Femur (tissue), 1 donor: ENCODE data around the gene SLC35D1.
"Not testable (repeated sequence)": the region's sequence is repeated elsewhere in the genome, so short reads cannot be mapped to it uniquely, and the experiment has no call there.

Experiments
- DNase-seq: peaks from one replicate; pipeline ENCODE4 v3.0.0-alpha.2; 2017

The SLC35D1 gene

GRCh38 chr1:66982561-66983260, 71.2 kb downstream of the SLC35D1 start:
- no peak for DNase-seq

GRCh38 chr1:66981679-66982078, 72.3 kb downstream of the SLC35D1 start:
- DNase-seq: no peak

- DNase-seq: no peak
Measured at GRCh38 chr1:66980745-66981367, 73.1 kb downstream of the SLC35D1 start.

GRCh38 chr1:66979621-66980020, 74.3 kb downstream of the SLC35D1 start:
- DNase-seq: not testable (repeated sequence)

- DNase-seq: no peak
Measured at GRCh38 chr1:66978201-66978600, 75.7 kb downstream of the SLC35D1 start.

GRCh38 chr1:66968574-66968973, 85.4 kb downstream of the SLC35D1 start:
- DNase-seq: no peak

GRCh38 chr1:66966188-66966873, 87.6 kb downstream of the SLC35D1 start:
- DNase-seq: not testable (repeated sequence)

GRCh38 chr1:66957938-66958337, 96.0 kb downstream of the SLC35D1 start:
- no peak for DNase-seq

- no peak for DNase-seq
Measured at GRCh38 chr1:66954208-66954607, 99.7 kb downstream of the SLC35D1 start.

GRCh38 chr1:66951513-66951912, 102.4 kb downstream of the SLC35D1 start:
- no peak for DNase-seq
